A549 (cell line): Measurements from ENCODE around the gene PRDM15. TPM values are rescaled to one million over a fixed set of nuclear protein-coding genes. Genes with fewer than 3 reads are reported as not detected.

Source experiments
- ATAC-seq, 2 experiments: fragments of 200-7000 bp in 1 of 2; fragments of >200 bp in 1 of 2; cut with Nextera tagmentation in 1 of 2; cut with Tn5 transposase in 1 of 2; 3 replicates each; pipeline versions ENCODE4 v1.8.0 to v1.9.1; 2018 to 2020; ENCODE audit warnings: mild to moderate bottlenecking in 1 of 2, moderate library complexity in 1 of 2
- CTCF ChIA-PET: fragments of 300-600 bp; sonication (Branson Sonifier 250); formaldehyde crosslinking; extraction: SDS; loops from one replicate; lab custom pipeline; 2021; ENCODE audit warnings: antibody characterized with exemption, inconsistent platforms; lab: Yijun Ruan, JAX
- POLR2A ChIA-PET: fragments of 350-600 bp; formaldehyde crosslinking; extraction: SDS; loops from one replicate; lab custom pipeline; 2021; ENCODE audit warnings: antibody characterized with exemption, inconsistent platforms; lab: Yijun Ruan, JAX
- DNase-seq, 2 experiments: peaks; one replicate each; pipeline versions ENCODE4 v3.0.0 to v3.0.0-alpha.2; 2011 to 2016; ENCODE audit warnings: low read depth in 1 of 2, low spot score in 1 of 2
- FAIRE-seq: peaks from 2 replicates; lab custom pipeline; 2011; peaks lifted over from hg19 to GRCh38; lab: Jason Lieb, UNC
- H3K27ac ChIP-seq, 2 experiments: fragments of >200 bp; sonication (Bioruptor Twin); formaldehyde crosslinking; 3 replicates each; pipeline ENCODE4 v1.5.1; 2016 to 2017
- H3K4me1 ChIP-seq: fragments of >200 bp; sonication (Bioruptor Twin); formaldehyde crosslinking; 3 replicates; pipeline ENCODE4 v1.6.1; 2016
- H3K4me2 ChIP-seq: fragments of >200 bp; sonication (Bioruptor Twin); formaldehyde crosslinking; 3 replicates; pipeline ENCODE4 v1.6.1; 2016
- H3K4me3 ChIP-seq: fragments of >200 bp; sonication (Bioruptor Twin); formaldehyde crosslinking; 3 replicates; pipeline ENCODE4 v1.5.1; 2016
- H3K9me3 ChIP-seq: fragments of >200 bp; sonication (Bioruptor Twin); formaldehyde crosslinking; 3 replicates; pipeline ENCODE4 v1.6.1; 2016
- CHD4 ChIP-seq: fragments of 200-600 bp; sonication (generic); IDR thresholded peaks from 2 replicates; pipeline ENCODE4 v1.6.1; 2016; ENCODE audit warnings: antibody characterized with exemption, mild to moderate bottlenecking, borderline replicate concordance
- EHMT2 ChIP-seq: fragments of 200-600 bp; sonication (generic); IDR thresholded peaks from 2 replicates; pipeline ENCODE4 v1.6.1; 2016; ENCODE audit warnings: antibody characterized with exemption, low read depth, mild to moderate bottlenecking, moderate library complexity
- FOSB ChIP-seq: fragments of 250-450 bp; sonication (Bioruptor Pico); IDR thresholded peaks from 2 replicates; pipeline ENCODE4 v1.5.0; 2020; ENCODE audit warnings: mild to moderate bottlenecking, moderate library complexity
- HEYL ChIP-seq: fragments of 250-450 bp; sonication (Bioruptor Pico); IDR thresholded peaks from 2 replicates; pipeline ENCODE4 v1.8.0; 2021; ENCODE audit warnings: mild to moderate bottlenecking, moderate library complexity
- POLR2A ChIP-seq: IDR thresholded peaks from 2 replicates; pipeline ENCODE4 v1.6.1; 2012; ENCODE audit warnings: mild to moderate bottlenecking, low read length
- TFCP2L1 ChIP-seq: fragments of 250-450 bp; sonication (Bioruptor Pico); IDR thresholded peaks from 2 replicates; pipeline ENCODE4 v1.5.0; 2021; ENCODE audit warnings: mild to moderate bottlenecking
- ZSCAN20 ChIP-seq: fragments of 250-450 bp; sonication (Bioruptor Pico); IDR thresholded peaks from 2 replicates; pipeline ENCODE4 v1.8.0; 2022; ENCODE audit warnings: mild to moderate bottlenecking, moderate library complexity
- WGBS: methylation state at CpG from one replicate; pipeline ENCODE4 v1.1.6; 2017; ENCODE audit errors: missing lambda C conversion rate; 5-methylcytosine and 5-hydroxymethylcytosine counted together
- polyA plus RNA-seq, 4 experiments: library from polyadenylated mRNA; depleted of rRNA in 3 of 4; stranded (reverse); fragments of >200 nt; fragmentation: RNase III in 1 of 4; extraction: RNeasy Plus Mini Kit Qiagen cat#74134 plus additional on column Dnase treatment in 1 of 4; gene quantifications; 2 replicates in 3 of 4; 3 replicates in 1 of 4; pipeline ENCODE4 v1.2.3, GENCODE V29; 2011 to 2017
- TF ChIP-seq, protein P1 (sequence below): IDR thresholded peaks from 2 replicates; pipeline ENCODE4 v1.6.1; 2012; ENCODE audit warnings: low read depth, borderline replicate concordance
- TF ChIP-seq, protein P2 (sequence below): fragments of 200-600 bp; sonication (generic); IDR thresholded peaks from 2 replicates; pipeline ENCODE4 v1.6.1; 2016; ENCODE audit warnings: antibody characterized with exemption, mild to moderate bottlenecking, moderate library complexity
- TF ChIP-seq, protein P3 (sequence below): IDR thresholded peaks from 2 replicates; pipeline ENCODE4 v1.6.1; 2012
- TF ChIP-seq, protein P4 (sequence below): fragments of 250-450 bp; sonication (Bioruptor Pico); IDR thresholded peaks from 2 replicates; pipeline ENCODE4 v1.5.0; 2020; ENCODE audit warnings: low read depth, mild to moderate bottlenecking, moderate library complexity

PRDM15 gene
- polyA plus RNA-seq, 2 of the 4 experiments (the other 2 are of a cell fraction), result 4.5 to 6.1 TPM

DNA sequence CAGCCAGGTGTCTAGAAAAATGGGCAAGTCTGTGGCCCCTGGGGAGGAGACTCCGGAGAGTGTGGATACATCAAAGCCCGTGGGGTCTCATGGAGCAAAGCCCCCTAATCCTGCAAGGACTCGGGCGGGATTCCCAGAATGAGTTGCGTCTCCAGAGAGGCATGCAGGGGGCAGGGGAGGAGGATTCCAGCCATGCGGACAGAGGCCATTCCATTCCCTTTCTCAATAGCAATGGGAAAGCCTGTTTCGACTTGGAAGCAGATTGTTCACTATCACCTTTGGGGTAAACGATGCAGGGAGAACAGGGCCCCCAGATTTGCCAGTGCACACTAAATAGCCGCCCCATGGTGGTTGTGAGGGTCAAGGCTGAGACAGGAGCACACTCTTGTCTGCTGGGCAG lies 15.4 kb upstream of the PRDM15 start:
- WGBS, result 92% methylated on average over 8 of the region's 9 CpGs

DNA sequence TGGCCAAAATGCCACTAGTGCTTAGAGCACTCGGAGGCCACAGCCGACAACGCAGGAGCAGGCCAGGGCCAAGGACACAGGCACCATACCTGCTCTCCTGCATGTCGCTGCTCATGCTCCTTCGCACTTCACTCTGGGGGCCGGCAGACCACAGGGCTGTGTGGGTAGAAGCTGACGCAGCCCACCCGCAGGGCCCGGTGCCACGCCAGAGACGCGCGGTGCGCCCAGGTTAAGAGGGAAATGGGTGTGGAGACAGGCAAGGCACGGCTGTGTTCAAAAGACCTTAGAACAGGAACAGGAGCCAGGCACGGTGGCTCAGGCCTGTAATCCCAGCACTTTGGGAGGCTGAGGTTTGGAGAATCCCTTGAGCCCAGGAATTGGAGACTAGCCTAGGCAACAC lies 13.6 kb upstream of the PRDM15 start:
- DNase-seq, result no peak
- no peak for ATAC-seq
- no peak for FAIRE-seq
- no peak overlapping the region for H3K4me3 ChIP-seq
- H3K4me1 ChIP-seq, result no peaks in the 10 kb centered on the region
- CTCF ChIA-PET, result no interaction called here
- no peak overlapping the region for H3K27ac ChIP-seq
- H3K9me3 ChIP-seq, result no peaks in the 10 kb centered on the region
- H3K4me2 ChIP-seq, result no peak overlapping the region
- TF ChIP-seq, protein P1, sequence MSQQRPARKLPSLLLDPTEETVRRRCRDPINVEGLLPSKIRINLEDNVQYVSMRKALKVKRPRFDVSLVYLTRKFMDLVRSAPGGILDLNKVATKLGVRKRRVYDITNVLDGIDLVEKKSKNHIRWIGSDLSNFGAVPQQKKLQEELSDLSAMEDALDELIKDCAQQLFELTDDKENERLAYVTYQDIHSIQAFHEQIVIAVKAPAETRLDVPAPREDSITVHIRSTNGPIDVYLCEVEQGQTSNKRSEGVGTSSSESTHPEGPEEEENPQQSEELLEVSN, result no peak
- no peak for TF ChIP-seq EHMT2
- TF ChIP-seq CHD4, result no peak
- TF ChIP-seq HEYL, result no peak
- TF ChIP-seq, protein P2, sequence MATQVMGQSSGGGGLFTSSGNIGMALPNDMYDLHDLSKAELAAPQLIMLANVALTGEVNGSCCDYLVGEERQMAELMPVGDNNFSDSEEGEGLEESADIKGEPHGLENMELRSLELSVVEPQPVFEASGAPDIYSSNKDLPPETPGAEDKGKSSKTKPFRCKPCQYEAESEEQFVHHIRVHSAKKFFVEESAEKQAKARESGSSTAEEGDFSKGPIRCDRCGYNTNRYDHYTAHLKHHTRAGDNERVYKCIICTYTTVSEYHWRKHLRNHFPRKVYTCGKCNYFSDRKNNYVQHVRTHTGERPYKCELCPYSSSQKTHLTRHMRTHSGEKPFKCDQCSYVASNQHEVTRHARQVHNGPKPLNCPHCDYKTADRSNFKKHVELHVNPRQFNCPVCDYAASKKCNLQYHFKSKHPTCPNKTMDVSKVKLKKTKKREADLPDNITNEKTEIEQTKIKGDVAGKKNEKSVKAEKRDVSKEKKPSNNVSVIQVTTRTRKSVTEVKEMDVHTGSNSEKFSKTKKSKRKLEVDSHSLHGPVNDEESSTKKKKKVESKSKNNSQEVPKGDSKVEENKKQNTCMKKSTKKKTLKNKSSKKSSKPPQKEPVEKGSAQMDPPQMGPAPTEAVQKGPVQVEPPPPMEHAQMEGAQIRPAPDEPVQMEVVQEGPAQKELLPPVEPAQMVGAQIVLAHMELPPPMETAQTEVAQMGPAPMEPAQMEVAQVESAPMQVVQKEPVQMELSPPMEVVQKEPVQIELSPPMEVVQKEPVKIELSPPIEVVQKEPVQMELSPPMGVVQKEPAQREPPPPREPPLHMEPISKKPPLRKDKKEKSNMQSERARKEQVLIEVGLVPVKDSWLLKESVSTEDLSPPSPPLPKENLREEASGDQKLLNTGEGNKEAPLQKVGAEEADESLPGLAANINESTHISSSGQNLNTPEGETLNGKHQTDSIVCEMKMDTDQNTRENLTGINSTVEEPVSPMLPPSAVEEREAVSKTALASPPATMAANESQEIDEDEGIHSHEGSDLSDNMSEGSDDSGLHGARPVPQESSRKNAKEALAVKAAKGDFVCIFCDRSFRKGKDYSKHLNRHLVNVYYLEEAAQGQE, result no peak
- TF ChIP-seq TFCP2L1 (CRISPR knock-in tag), result no peak
- TF ChIP-seq, protein P3, sequence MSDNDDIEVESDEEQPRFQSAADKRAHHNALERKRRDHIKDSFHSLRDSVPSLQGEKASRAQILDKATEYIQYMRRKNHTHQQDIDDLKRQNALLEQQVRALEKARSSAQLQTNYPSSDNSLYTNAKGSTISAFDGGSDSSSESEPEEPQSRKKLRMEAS, result no peak
- no peak for TF ChIP-seq ZSCAN20
- 99% methylated on average over 8 of the region's 16 CpGs for WGBS
- POLR2A ChIA-PET, result no interaction called here

More for the DNA sequence above, 15.4 kb upstream of the PRDM15 start:
- Histone ChIP-seq H3K4me3 (no peak overlapping the region), H3K9me3 (no peaks in the 10 kb centered on the region), H3K4me1 (no peaks in the 10 kb centered on the region), H3K27ac (no peak overlapping the region), H3K4me2 (no peak overlapping the region)
- ChIA-PET CTCF (interaction anchor here (0.6 kb wide), 1 partner anchor 662 kb away, joined by 5 read pairs; no protein-coding TSS in a partner anchor), POLR2A (no interaction called here)
- FAIRE-seq, result no peak
- DNase-seq, result no peak
- ATAC-seq, result no peak
- TF ChIP-seq POLR2A (no peak), FOSB (CRISPR knock-in tag) (no peak)

DNA sequence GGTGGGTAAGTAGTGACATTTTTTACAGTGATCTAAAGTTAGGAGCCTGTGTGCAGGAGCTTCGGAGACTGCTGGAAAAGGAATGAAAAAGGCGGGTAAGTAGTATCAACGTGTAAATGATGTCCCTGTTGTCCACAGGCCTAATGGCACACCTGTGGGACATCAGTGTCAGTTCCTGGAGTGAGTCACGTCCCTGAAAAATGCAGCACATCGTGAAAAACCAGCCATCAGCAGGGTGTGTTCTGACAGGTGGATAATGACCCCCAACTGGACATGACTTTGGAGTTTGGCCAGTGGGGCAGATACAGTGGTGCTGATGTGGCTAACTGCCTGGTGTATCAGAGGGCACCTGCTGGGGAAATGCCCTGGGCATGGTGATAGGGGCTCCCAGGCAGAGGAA lies 12.0 kb upstream of the PRDM15 start:
- no peak for FAIRE-seq
- CTCF ChIA-PET, result no interaction called here
- POLR2A ChIA-PET, result no interaction called here
- H3K9me3 ChIP-seq, result no peaks in the 10 kb centered on the region
- DNase-seq, result no peak
- WGBS, result 87% methylated on average over 5 of the region's 5 CpGs
- no peak for TF ChIP-seq POLR2A
- no peak for TF ChIP-seq TFCP2L1 (CRISPR knock-in tag)
- no peak overlapping the region for H3K4me2 ChIP-seq
- ATAC-seq, result no peak
- H3K4me3 ChIP-seq, result no peak overlapping the region
- H3K4me1 ChIP-seq, result no peaks in the 10 kb centered on the region
- H3K27ac ChIP-seq, result no peak overlapping the region

DNA sequence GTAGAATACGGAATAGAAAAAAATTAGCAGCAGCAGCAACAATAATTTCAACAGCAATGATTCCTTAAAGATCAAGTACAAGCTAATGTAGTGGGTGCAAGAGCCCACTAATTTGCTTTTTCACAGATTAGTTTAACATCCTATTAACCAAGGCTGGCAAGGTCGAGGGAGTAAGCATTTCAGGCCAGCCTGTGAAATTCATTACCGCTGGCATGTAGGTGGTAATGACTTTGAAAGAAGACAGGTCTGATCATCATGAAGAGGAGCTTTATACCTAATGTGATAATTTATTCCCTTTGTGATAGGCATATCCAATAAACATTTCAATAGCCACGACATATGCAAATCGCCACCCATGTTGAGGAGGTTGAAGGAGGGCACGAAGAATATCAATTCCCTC lies 11.2 kb upstream of the PRDM15 start:
- CTCF ChIA-PET, result interaction anchor here (1.0 kb wide), 1 partner anchor 74 kb away, joined by 5 read pairs; no protein-coding TSS in a partner anchor
- no peaks in the 10 kb centered on the region for H3K4me1 ChIP-seq
- H3K9me3 ChIP-seq, result no peaks in the 10 kb centered on the region
- WGBS, result 56% methylated on average over 6 of the region's 6 CpGs
- H3K27ac ChIP-seq, result no peak overlapping the region
- POLR2A ChIA-PET, result no interaction called here
- DNase-seq (no peak), ATAC-seq (no peak), FAIRE-seq (no peak)
- no peak overlapping the region for H3K4me3 ChIP-seq
- TF ChIP-seq, protein P4, sequence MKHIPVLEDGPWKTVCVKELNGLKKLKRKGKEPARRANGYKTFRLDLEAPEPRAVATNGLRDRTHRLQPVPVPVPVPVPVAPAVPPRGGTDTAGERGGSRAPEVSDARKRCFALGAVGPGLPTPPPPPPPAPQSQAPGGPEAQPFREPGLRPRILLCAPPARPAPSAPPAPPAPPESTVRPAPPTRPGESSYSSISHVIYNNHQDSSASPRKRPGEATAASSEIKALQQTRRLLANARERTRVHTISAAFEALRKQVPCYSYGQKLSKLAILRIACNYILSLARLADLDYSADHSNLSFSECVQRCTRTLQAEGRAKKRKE (CRISPR knock-in tag), result no peak
- H3K4me2 ChIP-seq, result no peak overlapping the region
